Natural killer cell treated with Interleukin-12 subunit alpha and Interleukin-12 subunit beta and Interleukin-15 and Interleukin-18, amount 100 ng/mL, for 72 hours (primary cell): ENCODE results near the gene FNDC3B. TPM values are rescaled to one million over a fixed set of nuclear protein-coding genes. Genes with fewer than 3 reads are reported as not detected.
A peak's percentile ranks its signal among the peaks of the same experiment; 100 is the strongest.

Source experiments
- ATAC-seq, 2 donors: fragments of 150-1000 bp; cut with Tn5 transposase in 1 of 2; sonication (Bioruptor Pico), chemical (Tn5 transposase) in 1 of 2; 2 replicates each; pipeline ENCODE4 v1.10.0; 2021
- DNase-seq: peaks from one replicate; pipeline ENCODE4 v3.0.0; 2022; ENCODE audit warnings: low spot score
- H3K27ac Mint-ChIP-seq, 2 donors: 1 replicate in 1 of 2; 2 replicates in 1 of 2; pipeline ENCODE4 v1.8.0; 2022; ENCODE audit warnings: mixed read lengths in 2 of 2, mild to moderate bottlenecking in 1 of 2, moderate library complexity in 1 of 2
- H3K27me3 Mint-ChIP-seq, 2 donors: 1 replicate in 1 of 2; 2 replicates in 1 of 2; pipeline ENCODE4 v1.8.0; 2022; ENCODE audit warnings: mixed read lengths in 2 of 2
- H3K36me3 Mint-ChIP-seq: one replicate; pipeline ENCODE4 v1.8.0; 2022; ENCODE audit warnings: mixed read lengths
- H3K4me1 Mint-ChIP-seq, 2 donors: 1 replicate in 1 of 2; 2 replicates in 1 of 2; pipeline ENCODE4 v1.8.0; 2022; ENCODE audit warnings: low read depth in 2 of 2, mixed read lengths in 2 of 2, mild to moderate bottlenecking in 1 of 2
- H3K4me3 Mint-ChIP-seq: one replicate; pipeline ENCODE4 v1.8.0; 2022; ENCODE audit warnings: mixed read lengths
- H3K9me3 Mint-ChIP-seq: 2 replicates; pipeline ENCODE4 v1.8.0; 2022; ENCODE audit warnings: mixed read lengths
- total RNA-seq, 2 donors: library from RNA; stranded (reverse); gene quantifications; one replicate each; pipeline ENCODE4 v1.2.3, GENCODE V29; 2022

FNDC3B gene
- total RNA-seq, 2 donors from 2014 or later: 149 to 217 TPM

DNA sequence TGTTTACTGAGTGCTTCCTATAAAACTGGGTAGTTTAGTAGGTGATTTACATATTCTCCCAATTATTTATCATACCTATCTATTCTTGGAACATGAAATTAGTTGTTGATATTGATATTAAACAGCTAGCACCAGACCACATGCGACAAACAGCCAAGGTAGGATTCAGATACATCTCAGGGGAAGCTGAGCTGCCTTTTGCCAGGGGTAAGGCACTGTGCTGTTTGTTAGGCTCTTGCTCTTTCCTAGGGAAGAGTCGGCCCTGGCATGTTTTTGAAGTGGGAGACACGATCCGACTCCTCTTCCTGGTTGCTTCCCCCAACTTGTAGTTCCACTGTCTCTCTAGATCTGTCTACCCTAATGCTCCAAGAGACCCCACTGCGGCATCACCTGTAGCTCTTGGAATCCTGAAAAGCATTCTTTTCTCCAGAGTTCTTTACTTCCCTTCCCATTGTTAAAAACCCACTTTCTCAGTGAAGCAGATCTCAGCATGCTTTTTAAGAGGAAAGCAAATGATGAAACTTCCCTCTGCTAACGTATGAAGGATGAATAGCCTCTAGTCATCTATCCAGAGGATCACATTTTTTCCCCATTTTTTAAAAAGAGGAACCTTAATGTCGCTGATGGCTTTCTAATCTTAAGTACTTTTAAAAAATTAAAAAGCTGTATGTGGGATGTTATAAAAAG lies 270.5 kb downstream of the FNDC3B start:
- DNase-seq: no peak
- Mint-ChIP-seq H3K27ac (peak overlapping the region in 1 of 2 donors; percentile 73), H3K4me3 (no peak overlapping the region), H3K4me1 (peaks cover 0 to 16% of the 10 kb centered on the region in 2 donors), H3K9me3 (no peaks in the 10 kb centered on the region), H3K27me3 (no peaks in the 10 kb centered on the region), H3K36me3 (peaks cover 23% of the 10 kb centered on the region)
- no peak for ATAC-seq

- DNase-seq (no peak), ATAC-seq (no peak)
- Mint-ChIP-seq H3K27me3 (no peaks in the 10 kb centered on the region), H3K36me3 (peaks cover 20% of the 10 kb centered on the region), H3K4me3 (no peak overlapping the region), H3K4me1 (peaks cover 0 to 11% of the 10 kb centered on the region in 2 donors), H3K27ac (peak overlapping the region in 1 of 2 donors; percentile 73), H3K9me3 (no peaks in the 10 kb centered on the region)
These were observed 271.0 kb downstream of the FNDC3B start for GRCh38 chr3:172310428-172310760.

DNA sequence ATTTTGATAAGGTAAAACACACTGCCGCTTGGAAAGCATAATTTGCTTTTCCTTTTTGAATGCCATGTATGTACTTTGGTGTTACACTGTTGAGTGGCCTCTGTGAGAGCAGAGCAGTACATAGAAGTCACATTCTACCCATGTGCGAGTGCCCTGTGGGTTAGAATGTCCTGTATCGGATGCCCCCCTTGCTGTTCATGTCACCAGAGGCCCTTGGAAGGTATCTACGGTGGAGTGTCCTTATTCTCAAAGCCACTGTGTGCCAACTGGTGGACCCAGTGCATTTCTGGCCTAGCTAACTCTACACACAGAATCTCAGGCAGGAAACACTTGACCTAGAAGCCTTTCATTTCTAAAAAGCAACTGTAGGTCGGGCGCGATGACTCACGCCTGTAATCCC lies 271.8 kb downstream of the FNDC3B start:
- Mint-ChIP-seq H3K4me1 (peaks cover 0 to 7% of the 10 kb centered on the region in 2 donors), H3K36me3 (peaks cover 19% of the 10 kb centered on the region), H3K9me3 (no peaks in the 10 kb centered on the region), H3K4me3 (no peak overlapping the region), H3K27ac (peak overlapping the region in 1 of 2 donors; percentile 51), H3K27me3 (no peaks in the 10 kb centered on the region)
- DNase-seq: no peak
- ATAC-seq: no peak

DNA sequence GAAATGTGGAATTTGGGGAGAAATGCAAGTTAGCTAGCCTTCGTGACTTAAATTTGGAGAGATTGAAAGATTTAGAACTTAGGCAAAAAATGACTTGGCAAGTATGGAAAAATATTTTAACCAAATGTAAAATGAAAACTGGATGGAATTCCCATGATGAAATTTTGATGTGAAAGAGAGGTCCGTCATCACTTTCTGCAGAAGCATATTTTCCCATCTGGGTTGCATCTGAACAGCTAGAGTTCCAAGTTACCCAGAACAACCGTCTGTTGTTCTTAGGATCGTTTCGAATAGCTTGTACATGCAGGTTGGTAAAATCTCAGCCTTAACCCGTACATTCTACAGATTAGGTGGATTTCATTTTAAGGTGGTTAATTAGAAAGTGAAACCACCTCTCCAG lies 272.6 kb downstream of the FNDC3B start:
- Mint-ChIP-seq H3K4me3 (no peak overlapping the region), H3K36me3 (peaks cover 19% of the 10 kb centered on the region), H3K9me3 (no peaks in the 10 kb centered on the region), H3K4me1 (peaks cover 0 to 10% of the 10 kb centered on the region in 2 donors), H3K27ac (peak overlapping the region in 1 of 2 donors; percentile 47), H3K27me3 (no peaks in the 10 kb centered on the region)
- ATAC-seq (no peak), DNase-seq (no peak)

DNA sequence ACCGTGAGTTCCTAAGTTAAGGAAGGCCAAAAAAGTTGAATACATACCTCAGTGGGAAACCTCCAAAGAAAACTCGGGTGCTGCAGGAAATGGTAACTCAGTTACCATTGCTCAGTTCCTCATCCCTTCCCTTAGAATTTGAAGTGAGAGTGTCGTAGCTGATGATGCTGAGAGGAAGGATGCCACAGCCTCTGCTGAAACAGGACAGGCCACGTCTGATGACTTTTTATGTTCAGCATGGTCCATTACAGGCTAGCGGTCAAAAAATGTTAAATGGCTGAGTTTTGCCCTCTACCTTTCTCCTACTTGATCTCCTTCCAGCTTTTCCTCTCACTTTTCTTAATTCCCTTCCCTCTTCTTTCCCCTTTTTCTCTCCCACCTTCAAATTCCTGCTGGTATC lies 273.3 kb downstream of the FNDC3B start:
- no peak for ATAC-seq
- Mint-ChIP-seq H3K27ac (peak overlapping the region in 1 of 2 donors; percentile 47), H3K9me3 (no peaks in the 10 kb centered on the region), H3K36me3 (peaks cover 19% of the 10 kb centered on the region), H3K4me3 (no peak overlapping the region), H3K4me1 (peaks cover 5 to 13% of the 10 kb centered on the region in 2 donors), H3K27me3 (no peaks in the 10 kb centered on the region)
- no peak for DNase-seq

DNA sequence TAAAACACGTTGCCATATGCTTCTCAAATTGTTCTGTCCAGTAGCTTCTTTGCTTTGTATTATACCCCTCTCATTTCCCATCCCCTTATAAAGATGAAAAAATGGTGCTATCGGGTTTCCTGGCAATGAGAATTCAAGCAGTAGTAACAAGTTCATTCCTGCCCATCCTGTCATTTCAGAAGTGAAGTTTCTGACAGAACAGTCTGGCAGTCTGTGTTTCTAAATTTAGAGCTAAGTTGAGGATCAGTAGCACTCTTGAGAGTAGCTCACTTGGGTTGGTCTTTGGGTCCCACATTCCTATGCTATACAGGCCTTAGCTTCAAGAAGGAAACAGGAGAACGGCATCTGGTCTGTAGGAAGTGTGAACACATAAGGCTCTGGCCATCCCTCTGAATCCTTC lies 274.3 kb downstream of the FNDC3B start:
- H3K4me3 Mint-ChIP-seq: no peak overlapping the region
- no peak for DNase-seq
- no peak overlapping the region for H3K27ac Mint-ChIP-seq
- no peaks in the 10 kb centered on the region for H3K27me3 Mint-ChIP-seq
- peaks cover 12 to 23% of the 10 kb centered on the region in 2 donors for H3K4me1 Mint-ChIP-seq
- peaks cover 19% of the 10 kb centered on the region for H3K36me3 Mint-ChIP-seq
- no peak for ATAC-seq
- no peaks in the 10 kb centered on the region for H3K9me3 Mint-ChIP-seq

DNA sequence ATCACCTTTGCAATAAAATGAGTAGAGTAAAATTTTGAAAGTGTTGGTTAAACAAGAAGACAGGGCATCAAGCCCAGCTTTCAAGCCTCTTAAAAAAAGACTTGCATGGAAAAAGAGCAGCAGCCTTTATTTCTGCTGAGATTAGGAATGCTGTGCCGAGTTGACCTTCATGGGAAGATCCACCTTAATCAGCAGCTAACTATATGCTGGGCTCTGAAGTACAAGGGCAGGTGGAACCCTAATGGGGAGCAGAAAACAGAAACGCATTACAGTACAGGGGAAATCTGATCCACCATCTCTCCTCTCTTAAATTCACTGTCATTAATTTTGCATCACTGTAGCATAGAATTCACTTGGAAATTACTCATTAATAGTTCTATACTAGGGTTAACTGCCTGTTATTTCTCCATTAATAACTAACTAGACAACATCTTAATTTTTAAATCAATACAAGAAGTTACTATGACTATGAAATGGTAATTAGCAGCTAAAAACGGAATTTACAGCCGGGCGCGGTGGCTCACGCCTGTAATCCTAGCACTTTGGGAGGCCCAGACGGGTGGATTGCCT lies 275.3 kb downstream of the FNDC3B start:
- ATAC-seq: no peak
- no peak for DNase-seq
- H3K27me3 Mint-ChIP-seq: no peaks in the 10 kb centered on the region
- H3K4me3 Mint-ChIP-seq: no peak overlapping the region
- H3K9me3 Mint-ChIP-seq: no peaks in the 10 kb centered on the region
- H3K27ac Mint-ChIP-seq: no peak overlapping the region
- H3K4me1 Mint-ChIP-seq: peaks cover 14 to 29% of the 10 kb centered on the region in 2 donors
- peaks cover 21% of the 10 kb centered on the region for H3K36me3 Mint-ChIP-seq

GRCh38 chr3:172315401-172316091 lies 276.2 kb downstream of the FNDC3B start:
- H3K27ac Mint-ChIP-seq: no peak overlapping the region
- no peak for ATAC-seq

DNA sequence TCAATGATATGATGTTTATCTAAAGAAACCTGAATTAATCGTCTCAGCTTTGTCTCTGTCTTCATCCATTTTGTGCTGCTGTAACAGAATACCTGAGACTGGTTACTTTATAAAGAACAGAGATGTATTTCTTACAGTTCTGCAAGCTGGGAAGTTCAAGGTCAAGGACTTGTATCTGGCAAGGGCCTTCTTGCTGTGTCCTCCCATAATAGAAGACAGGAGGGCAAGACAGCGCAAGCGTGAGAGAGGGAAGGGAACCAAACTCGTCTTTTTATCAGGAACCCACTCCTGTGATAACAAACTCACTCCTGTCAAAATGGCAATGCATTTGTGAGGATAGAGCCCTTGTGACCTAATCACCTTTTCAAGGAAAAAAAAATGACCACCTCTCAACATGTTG lies 277.4 kb downstream of the FNDC3B start:
- ATAC-seq (no peak), DNase-seq (no peak)
- peak overlapping the region in 1 of 2 donors; percentile 82 for H3K27ac Mint-ChIP-seq
- peaks cover 23 to 34% of the 10 kb centered on the region in 2 donors for H3K4me1 Mint-ChIP-seq
- H3K9me3 Mint-ChIP-seq: no peaks in the 10 kb centered on the region
- H3K36me3 Mint-ChIP-seq: peaks cover 10% of the 10 kb centered on the region
- H3K4me3 Mint-ChIP-seq: no peak overlapping the region
- H3K27me3 Mint-ChIP-seq: no peaks in the 10 kb centered on the region

More at GRCh38 chr3:172315401-172316091, 276.2 kb downstream of the FNDC3B start:
- peaks cover 17% of the 10 kb centered on the region for H3K36me3 Mint-ChIP-seq
- H3K4me3 Mint-ChIP-seq: no peak overlapping the region
- no peak for DNase-seq
- H3K4me1 Mint-ChIP-seq: peaks cover 22 to 34% of the 10 kb centered on the region in 2 donors
- no peaks in the 10 kb centered on the region for H3K27me3 Mint-ChIP-seq
- no peaks in the 10 kb centered on the region for H3K9me3 Mint-ChIP-seq

DNA sequence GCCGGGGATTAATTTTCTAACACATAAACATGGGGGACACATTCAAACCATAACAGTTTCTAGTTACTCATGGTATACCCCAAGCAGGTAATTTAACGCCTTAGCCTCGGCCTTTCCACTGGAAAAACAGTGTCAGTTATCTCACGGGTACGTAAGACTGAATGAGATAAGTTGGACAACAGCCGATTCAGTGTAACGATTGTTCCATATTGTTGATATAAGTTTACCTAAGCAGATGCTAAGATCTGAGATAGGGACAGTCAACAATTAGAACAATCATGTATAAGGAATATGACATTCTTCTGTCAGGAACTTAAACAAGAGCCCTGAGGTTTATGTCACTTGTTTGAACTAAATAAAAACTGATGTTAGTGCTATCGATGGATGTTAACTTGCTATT lies 278.1 kb downstream of the FNDC3B start:
- Mint-ChIP-seq H3K36me3 (peaks cover 10% of the 10 kb centered on the region), H3K27ac (peak overlapping the region; percentile 53 to 82), H3K9me3 (no peaks in the 10 kb centered on the region), H3K27me3 (no peaks in the 10 kb centered on the region), H3K4me1 (peaks cover 23 to 32% of the 10 kb centered on the region in 2 donors), H3K4me3 (peak overlapping the region; percentile 25)
- no peak for ATAC-seq
- DNase-seq: no peak

- no peaks in the 10 kb centered on the region for H3K27me3 Mint-ChIP-seq
- H3K4me3 Mint-ChIP-seq: peak overlapping the region; percentile 25
- H3K27ac Mint-ChIP-seq: peak overlapping the region; percentile 53 to 82
- DNase-seq (no peak), ATAC-seq (peak; percentile 58 to 77)
- peaks cover 8% of the 10 kb centered on the region for H3K36me3 Mint-ChIP-seq
- H3K4me1 Mint-ChIP-seq: peaks cover 23 to 33% of the 10 kb centered on the region in 2 donors
- H3K9me3 Mint-ChIP-seq: no peaks in the 10 kb centered on the region
These were observed 278.6 kb downstream of the FNDC3B start for GRCh38 chr3:172317984-172318383.

GRCh38 chr3:172319595-172319994 lies 280.2 kb downstream of the FNDC3B start:
- Mint-ChIP-seq H3K36me3 (peaks cover 12% of the 10 kb centered on the region), H3K4me1 (peaks cover 29 to 39% of the 10 kb centered on the region in 2 donors), H3K4me3 (no peak overlapping the region), H3K27ac (peak overlapping the region; percentile 66 to 82), H3K27me3 (no peaks in the 10 kb centered on the region), H3K9me3 (no peaks in the 10 kb centered on the region)
- DNase-seq (no peak), ATAC-seq (no peak)

DNA sequence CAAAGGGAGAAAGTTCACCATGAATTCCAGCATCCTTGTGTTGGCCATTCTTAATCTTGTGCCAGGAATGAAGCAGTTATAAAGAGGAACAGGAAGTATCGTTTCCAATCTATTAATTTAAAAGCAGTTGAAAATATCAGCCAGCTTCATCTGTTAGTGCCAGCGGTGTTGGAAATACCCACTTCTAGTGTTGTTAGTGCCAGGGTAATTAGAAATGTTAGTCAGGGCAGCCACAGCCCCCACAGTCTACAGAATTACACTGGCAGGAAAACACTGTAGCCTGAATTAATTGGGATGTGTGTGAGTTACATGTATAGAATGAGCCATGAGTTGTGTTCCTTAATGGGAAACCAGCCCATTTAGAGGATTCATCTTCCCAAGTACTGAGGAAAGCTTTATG lies 281.1 kb downstream of the FNDC3B start:
- Mint-ChIP-seq H3K27me3 (no peaks in the 10 kb centered on the region), H3K9me3 (no peaks in the 10 kb centered on the region), H3K4me1 (peaks cover 29 to 44% of the 10 kb centered on the region in 2 donors), H3K27ac (peak overlapping the region; percentile 66 to 82), H3K36me3 (peaks cover 12% of the 10 kb centered on the region), H3K4me3 (no peak overlapping the region)
- no peak for DNase-seq
- no peak for ATAC-seq

GRCh38 chr3:172321035-172321434 lies 281.7 kb downstream of the FNDC3B start:
- no peaks in the 10 kb centered on the region for H3K27me3 Mint-ChIP-seq
- no peak overlapping the region for H3K27ac Mint-ChIP-seq
- H3K4me1 Mint-ChIP-seq: peaks cover 30 to 46% of the 10 kb centered on the region in 2 donors
- DNase-seq: no peak
- ATAC-seq: no peak
- no peak overlapping the region for H3K4me3 Mint-ChIP-seq
- peaks cover 15% of the 10 kb centered on the region for H3K36me3 Mint-ChIP-seq
- H3K9me3 Mint-ChIP-seq: no peaks in the 10 kb centered on the region
